GM12864 (cell line): ENCODE results near the gene PACS2.
"Not testable (repeated sequence)": the region's sequence is repeated elsewhere in the genome, so short reads cannot be mapped to it uniquely, and the experiment has no call there.

Experiments
- DNase-seq: peaks from one replicate; pipeline ENCODE4 v3.0.0-alpha.2; 2011; ENCODE audit warnings: low read depth
- H3K4me3 ChIP-seq: 2 replicates; pipeline ENCODE4 v1.5.1; 2011; ENCODE audit warnings: mild to moderate bottlenecking, low read depth, low read length, control low read depth
- TF ChIP-seq, protein P1 (sequence below): IDR thresholded peaks from 2 replicates; pipeline ENCODE4 v1.5.1; 2011; ENCODE audit warnings: low read depth, mild to moderate bottlenecking, moderate library complexity, low read length, control low read depth, inconsistent platforms; ENCODE audit errors: missing control alignments

Gene PACS2

DNA sequence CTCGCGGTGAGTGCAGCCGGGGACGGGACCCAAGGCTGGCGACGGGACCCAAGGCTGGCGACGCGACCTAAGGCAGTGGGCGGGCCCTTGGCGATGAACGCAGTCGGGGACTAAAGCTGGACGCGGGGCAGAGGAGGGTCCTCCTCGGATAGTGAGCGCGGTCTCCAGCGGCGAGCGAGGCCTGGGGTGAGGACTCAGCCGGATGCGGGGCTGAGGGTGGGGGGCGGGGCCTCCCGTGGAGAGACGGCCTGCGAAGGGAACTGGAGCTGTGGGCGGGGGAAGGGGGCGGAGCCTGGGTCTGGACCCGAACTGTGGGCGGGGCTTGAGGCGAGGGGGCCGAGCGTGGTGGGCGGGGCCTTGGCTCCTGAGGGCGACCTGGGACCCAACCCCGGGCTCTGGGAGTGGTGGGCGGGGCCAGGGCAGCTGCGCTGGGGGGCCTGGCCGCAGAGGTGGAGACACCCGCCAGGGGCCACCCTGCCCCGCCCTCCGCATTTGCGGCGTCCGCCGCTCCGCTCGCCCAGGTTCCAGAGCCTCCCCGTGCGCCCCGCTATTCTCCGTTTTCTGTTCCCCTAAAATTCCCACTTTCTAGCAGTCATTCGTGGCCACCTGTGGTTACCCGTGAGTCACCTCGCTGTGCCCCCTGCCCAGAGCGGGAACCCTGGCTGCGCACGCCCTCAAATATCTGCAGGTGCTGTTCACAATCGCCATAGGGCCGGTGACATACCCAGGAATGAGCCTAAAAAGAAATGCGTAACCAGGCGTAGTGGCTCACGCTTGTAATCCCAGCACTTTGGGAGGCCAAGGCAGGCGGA is 13.2 kb upstream of the PACS2 start:
- peak; percentile 77 for DNase-seq
- peak overlapping the region; percentile 93 for H3K4me3 ChIP-seq
- TF ChIP-seq, protein P1, sequence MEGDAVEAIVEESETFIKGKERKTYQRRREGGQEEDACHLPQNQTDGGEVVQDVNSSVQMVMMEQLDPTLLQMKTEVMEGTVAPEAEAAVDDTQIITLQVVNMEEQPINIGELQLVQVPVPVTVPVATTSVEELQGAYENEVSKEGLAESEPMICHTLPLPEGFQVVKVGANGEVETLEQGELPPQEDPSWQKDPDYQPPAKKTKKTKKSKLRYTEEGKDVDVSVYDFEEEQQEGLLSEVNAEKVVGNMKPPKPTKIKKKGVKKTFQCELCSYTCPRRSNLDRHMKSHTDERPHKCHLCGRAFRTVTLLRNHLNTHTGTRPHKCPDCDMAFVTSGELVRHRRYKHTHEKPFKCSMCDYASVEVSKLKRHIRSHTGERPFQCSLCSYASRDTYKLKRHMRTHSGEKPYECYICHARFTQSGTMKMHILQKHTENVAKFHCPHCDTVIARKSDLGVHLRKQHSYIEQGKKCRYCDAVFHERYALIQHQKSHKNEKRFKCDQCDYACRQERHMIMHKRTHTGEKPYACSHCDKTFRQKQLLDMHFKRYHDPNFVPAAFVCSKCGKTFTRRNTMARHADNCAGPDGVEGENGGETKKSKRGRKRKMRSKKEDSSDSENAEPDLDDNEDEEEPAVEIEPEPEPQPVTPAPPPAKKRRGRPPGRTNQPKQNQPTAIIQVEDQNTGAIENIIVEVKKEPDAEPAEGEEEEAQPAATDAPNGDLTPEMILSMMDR = no peak

DNA sequence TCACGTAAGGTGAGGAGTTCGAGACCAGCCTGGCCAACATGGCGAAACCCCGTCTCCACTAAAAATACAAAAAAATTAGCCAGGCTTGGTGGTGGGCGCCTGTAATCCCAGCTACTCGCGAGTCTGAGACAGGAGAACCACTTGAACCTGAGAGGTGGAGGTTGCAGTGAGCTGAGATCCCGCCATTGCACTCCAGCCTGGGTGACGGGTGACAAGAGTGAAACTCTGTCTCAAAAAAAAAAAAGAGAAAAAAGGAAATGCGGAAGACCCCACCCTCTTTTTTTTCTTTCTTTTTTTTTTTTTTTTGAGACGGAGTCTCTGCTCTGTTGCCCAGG is 12.7 kb upstream of the PACS2 start:
- not testable (repeated sequence) for DNase-seq, H3K4me3 ChIP-seq

DNA sequence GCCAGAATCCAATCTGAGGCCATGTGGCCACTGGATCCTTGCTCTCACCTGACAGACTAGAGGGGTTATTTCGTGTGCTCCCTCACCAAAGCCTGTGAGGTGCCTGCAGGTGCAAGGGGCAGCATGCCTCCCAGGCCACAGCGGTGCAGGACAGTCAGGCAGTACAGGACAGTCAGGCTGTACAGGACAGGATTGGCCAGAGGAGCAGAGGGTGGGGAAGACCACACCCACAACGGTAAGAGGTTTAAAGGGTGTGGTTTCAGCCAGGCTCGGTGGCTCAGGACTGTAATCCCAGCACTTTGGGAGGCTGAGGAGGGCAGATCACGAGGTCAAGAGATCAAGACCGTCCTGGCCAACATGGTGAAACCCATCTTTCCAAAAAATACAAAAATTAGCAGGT is 10.6 kb upstream of the PACS2 start:
- DNase-seq = no peak
- no peak overlapping the region for H3K4me3 ChIP-seq
- TF ChIP-seq, protein P1 = no peak

DNA sequence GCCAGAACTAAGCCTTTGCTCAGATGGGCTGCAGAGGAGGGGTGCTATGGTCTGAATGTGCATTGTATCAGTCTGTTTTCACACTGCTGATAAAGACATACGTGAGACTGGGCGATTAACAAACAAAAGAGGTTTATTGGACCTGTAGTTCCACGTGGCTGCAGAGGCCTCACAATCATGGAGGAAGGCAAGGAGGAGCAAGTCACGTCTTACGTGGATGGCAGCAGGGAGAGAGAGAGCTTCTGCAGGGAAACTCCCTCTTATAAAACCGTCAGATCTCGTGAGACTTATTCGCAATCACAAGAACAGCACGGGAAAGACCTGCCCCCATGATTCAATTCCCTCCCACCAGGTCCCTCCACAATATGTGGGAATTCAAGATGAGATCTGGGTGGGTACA is 10.0 kb upstream of the PACS2 start:
- no peak overlapping the region for H3K4me3 ChIP-seq
- DNase-seq = no peak
- TF ChIP-seq, protein P1 = no peak

DNA sequence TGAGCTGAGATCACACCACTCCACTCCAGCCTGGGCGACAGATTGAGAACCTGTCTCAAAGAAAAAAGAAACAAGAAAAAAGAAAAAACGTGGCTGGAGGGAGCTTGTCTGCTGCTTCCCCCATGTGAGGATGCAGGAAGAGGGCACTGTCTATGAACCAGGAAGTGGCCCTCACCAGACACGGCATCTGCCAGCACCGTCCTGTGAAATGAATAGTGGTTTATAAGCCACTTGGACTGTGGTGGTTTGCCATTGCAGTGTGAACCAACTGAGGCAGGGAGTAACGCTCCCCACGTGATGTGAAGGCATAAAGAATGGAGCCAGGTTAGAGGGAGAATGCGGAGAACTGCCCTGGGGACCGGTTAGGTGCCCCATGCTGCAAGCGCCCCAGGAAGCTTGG is 9.2 kb upstream of the PACS2 start:
- H3K4me3 ChIP-seq = no peak overlapping the region
- TF ChIP-seq, protein P1 = no peak
- DNase-seq = no peak

DNA sequence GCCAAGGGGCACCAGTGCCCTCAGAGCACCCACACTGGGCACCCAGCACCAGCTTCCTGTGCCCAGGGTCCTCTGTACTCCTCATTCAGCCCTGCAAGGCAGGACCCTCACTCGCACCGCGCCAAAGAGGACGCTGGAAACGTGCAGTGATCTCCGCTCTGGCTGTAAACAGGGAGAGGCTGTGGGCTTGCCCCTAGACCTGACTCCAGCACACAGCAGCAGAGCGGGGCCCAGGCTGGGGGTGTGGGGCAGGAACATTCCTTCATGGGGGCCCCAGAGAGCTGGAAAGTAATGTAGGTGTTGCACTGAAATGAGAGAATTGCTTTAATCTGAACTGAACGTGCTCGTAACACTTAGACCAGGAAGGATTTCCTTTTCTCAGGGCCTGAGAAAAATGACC is 8.8 kb upstream of the PACS2 start:
- H3K4me3 ChIP-seq = no peak overlapping the region
- TF ChIP-seq, protein P1 = no peak
- DNase-seq = no peak

DNA sequence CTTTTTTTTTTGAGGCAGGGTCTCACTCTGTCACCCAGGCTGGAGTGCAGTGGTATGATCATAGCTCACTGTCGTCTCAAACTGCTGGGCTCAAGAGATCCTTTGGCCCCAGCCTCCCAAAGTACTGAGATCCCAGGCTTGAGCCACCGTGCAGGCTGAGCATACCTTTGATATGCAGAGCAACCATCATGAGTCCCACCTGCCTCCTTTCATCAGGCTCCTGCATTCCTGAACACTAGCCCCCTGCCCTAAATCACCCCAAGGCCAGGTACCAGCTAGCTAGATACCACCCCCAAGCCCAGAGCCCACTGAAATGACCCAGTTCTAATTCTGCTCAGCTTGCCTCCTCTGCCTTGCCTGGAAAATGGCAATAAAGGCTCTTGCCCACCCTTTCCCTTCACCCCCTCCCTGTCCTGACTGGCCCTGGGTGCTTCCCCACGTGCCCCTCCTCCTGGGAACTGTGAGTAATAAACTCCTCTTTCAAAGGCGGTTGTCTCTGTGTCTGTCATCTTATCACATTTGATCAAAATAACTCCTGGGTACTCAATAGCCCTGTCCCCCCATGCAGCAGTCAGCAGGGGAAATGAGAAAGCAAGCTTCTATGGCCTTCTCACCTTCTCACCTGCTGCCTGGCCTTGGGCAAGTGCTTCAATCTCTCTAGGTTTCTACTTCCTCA is 7.4 kb upstream of the PACS2 start:
- TF ChIP-seq, protein P1 = no peak
- DNase-seq = no peak
- H3K4me3 ChIP-seq = no peak overlapping the region
